ENCODE measurements around the gene DPEP2.

GRCh38 chr16:68046106-68046505, 46.8 kb upstream of the DPEP2 start:
- no peak for TF ChIP-seq POU2F2 (IDR thresholded peaks at IDR 0.05; ENCODE audit: low read depth, low read length)
- no peak for TF ChIP-seq POLR2A (IDR thresholded peaks at IDR 0.05; ENCODE audit: low read depth, low read length)

All from GM12891 (cell line).